ENCODE data around the gene FABP2.
"Not testable (repeated sequence)": the region's sequence is repeated elsewhere in the genome, so short reads cannot be mapped to it uniquely, and the experiment has no call there.

The FABP2 gene

DNA sequence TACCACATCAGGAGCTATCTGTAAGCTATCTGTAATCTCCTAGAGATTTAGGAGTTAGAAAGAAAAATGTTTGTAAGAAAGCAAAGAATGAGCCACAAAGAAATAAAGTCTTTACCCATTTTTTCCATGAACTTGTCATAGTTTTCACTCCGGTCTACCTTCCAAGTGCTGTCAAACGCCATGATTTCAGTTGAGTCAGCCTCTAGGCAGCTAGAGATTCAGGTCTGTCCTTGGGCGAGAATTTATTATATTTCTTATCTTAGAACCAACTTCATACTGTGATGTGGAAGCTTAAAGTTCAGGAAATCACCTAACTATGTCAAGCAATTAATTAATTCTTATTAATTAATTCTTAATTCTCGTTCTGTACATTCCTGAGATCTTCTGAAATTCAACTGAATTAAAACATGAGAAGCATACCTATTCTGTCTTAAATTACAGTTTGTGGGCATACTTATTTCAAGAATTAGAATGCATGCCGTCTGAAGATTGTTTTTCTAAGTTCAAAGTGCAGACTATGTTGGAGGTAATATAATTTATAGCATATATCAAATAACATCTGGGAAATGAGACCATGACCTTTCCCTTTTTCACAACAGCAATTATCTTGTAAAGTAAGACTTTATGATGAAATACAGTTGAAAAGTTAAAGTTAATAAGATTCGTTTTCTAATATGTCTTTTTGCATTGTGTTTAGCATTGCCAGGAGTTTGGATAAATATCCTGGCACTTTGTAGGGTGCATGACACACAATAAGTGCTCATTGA, at the start of gene FABP2:
FABP2 (minus strand) TSS at position 218 of the 767 bp plus-strand sequence; CDS start at position 182, 36 bp downstream.
- no peak for DNase-seq (ENCODE audit: low read depth in 2 of 2)

DNA sequence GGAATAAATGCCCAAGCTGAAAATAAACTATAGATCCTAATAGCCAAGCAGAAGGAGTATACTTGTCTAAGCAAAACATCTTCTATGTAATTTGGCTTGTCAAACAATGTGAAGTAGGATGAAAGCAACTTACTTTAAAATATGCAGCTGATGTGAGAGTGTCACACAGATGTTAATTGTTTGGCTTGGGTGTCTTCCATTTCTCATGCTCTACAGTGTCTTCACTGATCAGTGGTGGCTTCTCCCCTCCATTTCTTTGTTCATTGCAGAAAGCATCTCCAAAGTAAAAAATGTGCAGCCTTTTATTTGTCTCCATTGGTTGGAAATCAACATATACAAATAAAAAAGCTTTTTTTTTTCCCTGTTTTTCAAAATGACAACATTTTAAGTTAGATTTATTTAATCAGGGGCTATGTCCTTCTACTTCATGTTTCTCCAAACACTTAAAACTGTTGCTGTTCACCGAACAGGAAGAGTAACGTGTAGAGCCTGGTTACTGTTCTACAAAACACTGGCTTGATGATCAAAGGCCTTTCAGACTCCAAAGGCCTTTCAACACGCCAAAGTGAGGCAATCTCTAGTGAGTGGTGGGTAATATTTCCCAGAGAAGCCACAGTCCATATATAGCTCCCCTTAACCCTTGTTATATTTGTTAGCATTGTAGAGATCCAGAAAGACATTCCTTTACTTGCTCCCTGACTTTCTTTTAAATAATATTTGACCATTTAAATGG, 49.2 kb upstream of the FABP2 start:
- not testable (repeated sequence) for DNase-seq (ENCODE audit: low read depth in 2 of 2)

DNA sequence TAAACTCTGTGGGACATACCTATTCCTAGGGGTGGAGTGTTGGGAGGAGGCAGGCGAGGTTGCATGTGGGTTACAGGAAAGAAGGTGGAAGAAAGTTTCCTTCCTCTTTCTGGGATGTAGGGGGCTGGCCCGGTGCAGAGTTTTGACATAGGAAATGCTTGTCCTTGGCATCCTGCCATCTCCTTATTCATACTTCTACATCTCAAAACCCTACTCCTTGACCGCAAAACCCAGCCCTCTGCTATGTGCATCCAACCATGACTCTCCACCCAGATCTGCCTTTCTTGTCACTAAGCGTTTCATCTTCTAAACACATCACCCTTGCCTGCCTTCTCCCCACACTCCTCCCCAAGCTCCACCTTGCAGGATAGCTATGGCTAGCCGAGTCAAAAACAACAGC, 48.5 kb upstream of the FABP2 start:
- peak; percentile 2 to 12 for DNase-seq (ENCODE audit: low read depth in 2 of 2)

GRCh38 chr4:119366802-119367201, 44.9 kb upstream of the FABP2 start:
- DNase-seq (ENCODE audit: low read depth in 2 of 2): not testable (repeated sequence)

DNA sequence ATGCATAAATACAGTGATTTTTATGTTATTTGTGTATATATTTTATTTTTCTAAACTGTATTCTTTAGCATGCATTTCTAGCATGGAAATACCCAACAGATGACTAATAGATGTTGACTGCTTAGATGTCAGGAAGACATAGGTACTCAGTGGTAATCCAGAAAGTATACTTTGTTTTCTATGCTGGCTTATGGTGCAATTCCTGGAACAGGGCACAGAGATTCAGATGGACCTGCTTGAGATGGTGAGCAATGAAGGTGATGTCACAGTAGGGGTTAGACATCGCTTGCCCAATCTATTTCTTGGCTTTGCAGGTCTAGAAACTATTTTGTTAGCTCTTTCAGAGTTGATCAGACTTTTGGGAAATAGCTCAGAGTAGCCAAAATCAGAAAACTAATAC, 42.3 kb upstream of the FABP2 start:
- DNase-seq (ENCODE audit: low read depth in 2 of 2): not testable (repeated sequence)

DNA sequence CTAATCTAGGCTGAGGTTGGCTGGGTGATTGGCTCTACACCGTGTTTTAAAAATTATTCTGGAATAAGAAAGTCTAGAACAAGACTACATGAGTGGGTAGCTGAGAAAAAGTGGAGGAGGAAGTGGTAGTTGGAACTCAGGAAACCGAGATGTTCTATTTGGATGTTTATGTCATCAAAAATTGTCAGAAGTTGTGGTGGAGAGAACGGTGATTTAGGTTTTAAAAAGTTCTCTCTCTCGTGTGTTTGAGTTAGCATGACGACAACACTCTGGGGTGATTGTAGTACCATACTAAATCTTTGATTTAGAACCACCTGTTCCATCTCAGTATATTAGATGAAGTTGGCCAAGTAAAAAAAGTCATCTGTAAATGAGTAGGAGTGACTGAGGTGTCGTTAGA, 41.4 kb upstream of the FABP2 start:
- not testable (repeated sequence) for DNase-seq (ENCODE audit: low read depth in 2 of 2)

DNA sequence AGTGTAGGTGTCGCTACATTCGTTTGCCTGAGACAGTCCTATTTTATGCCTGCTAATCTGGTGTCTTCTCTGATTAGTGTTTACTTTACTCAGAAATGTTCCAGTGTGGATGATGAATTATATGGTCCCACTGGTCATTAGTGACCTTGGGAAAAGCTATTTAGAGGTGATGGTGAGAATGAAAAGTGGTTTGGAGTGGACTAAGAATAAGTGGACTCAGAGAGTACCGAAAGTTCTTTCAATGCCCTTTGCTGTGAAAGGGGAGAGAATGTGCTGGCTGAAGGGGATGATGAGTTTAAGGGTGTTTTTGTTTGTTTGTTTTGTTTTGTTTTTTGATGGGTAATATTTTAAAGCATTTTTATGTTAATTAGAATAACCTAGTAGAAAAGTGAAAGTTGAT, 40.5 kb upstream of the FABP2 start:
- not testable (repeated sequence) for DNase-seq (ENCODE audit: low read depth in 2 of 2)

DNA sequence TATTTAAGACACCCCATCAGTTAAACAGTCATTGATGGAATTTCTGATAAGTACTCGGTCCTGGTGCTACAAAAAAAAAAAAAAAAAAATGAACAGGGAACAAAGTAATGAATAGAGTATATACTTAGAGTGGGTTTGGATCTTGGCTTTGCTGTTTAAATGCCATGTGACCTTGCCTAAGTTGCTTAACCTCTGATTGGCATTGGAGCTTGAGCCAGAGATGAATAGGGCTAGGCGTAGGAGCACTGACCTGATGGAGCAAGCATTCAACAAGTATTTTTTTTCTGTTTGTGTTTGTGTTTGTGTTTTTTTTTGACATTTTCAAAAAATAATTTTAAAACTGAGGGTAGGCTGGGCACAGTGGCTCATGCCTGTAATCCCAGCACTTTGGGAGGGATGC, 37.9 kb upstream of the FABP2 start:
- DNase-seq (ENCODE audit: low read depth in 2 of 2): not testable (repeated sequence)

DNA sequence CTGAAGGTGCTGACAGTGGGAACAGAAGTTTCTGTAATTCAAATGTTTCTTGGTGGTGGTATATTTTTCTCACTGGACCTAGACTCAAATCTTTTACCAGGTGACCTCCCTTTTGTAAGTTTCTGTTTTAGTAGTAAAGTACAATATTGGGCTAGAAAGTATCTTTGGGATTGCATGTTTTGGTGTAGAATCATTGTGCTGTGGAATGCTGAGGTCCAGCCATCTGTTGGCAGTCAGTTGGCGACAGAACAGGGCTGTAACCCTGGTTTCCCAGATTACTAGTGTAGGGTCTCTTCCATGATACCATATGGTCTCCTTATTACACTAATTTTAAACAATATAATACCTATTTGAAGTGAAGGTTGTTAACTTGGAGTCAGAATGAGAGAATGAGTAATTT, 34.9 kb upstream of the FABP2 start:
- not testable (repeated sequence) for DNase-seq (ENCODE audit: low read depth in 2 of 2)

GRCh38 chr4:119356041-119356440, 34.1 kb upstream of the FABP2 start:
- not testable (repeated sequence) for DNase-seq (ENCODE audit: low read depth in 2 of 2)

GRCh38 chr4:119353364-119353763, 31.4 kb upstream of the FABP2 start:
- not testable (repeated sequence) for DNase-seq (ENCODE audit: low read depth in 2 of 2)

- not testable (repeated sequence) for DNase-seq (ENCODE audit: low read depth in 2 of 2)
These were observed 26.2 kb upstream of the FABP2 start for GRCh38 chr4:119348169-119348568.

- not testable (repeated sequence) for DNase-seq (ENCODE audit: low read depth in 2 of 2)
These were observed 21.4 kb upstream of the FABP2 start for GRCh38 chr4:119343293-119343692.

GRCh38 chr4:119339895-119340294, 18.0 kb upstream of the FABP2 start:
- DNase-seq (ENCODE audit: low read depth in 2 of 2): not testable (repeated sequence)

DNA sequence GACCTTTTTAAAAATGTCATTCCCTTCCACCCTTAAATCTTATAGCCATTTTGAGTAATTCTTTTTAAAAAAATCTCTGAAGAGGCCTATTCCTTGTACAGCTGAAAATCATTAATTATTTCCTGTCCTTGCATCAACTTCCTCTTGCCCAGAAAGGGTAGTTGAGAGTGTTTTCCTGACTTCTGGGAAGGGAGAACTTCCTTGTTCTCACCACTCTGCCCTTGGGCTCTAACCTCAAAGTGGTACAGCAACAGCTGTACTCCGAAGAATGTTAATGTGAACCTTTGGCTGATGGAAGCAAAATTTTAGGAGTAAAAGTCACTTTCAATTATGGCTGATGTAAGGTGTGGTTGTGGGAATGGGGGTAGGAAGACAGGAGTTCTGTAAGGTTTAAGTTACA, 15.1 kb upstream of the FABP2 start:
- DNase-seq (ENCODE audit: low read depth in 2 of 2): no peak

- DNase-seq (ENCODE audit: low read depth in 2 of 2): not testable (repeated sequence)
These were observed 14.5 kb upstream of the FABP2 start for GRCh38 chr4:119336332-119336979.

GRCh38 chr4:119329835-119330620, 8.1 kb upstream of the FABP2 start:
- DNase-seq (ENCODE audit: low read depth in 2 of 2): no peak

GRCh38 chr4:119328695-119329094, 6.8 kb upstream of the FABP2 start:
- DNase-seq (ENCODE audit: low read depth in 2 of 2): no peak

GRCh38 chr4:119317990-119318389, 3.9 kb downstream of the FABP2 start:
- no peak for DNase-seq (ENCODE audit: low read depth in 2 of 2)

DNA sequence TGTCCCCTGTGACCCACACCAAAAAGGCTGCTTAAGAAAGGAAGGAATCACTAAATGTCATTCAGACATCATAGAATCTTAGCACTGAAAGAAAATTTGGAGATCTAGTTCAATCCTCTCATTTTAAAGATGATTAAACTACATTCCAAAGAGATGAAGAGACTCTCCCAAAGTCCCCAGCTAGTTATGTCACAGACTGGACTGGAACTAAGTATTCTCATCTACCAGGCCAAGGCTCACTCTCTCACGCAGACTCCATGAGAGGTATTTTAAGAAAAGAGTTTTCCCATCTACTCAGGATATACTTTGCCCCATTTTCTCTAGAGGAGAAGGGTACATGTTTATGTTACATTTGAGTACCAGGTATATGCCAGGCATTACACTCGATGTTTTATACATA, 6.9 kb downstream of the FABP2 start:
- no peak for DNase-seq (ENCODE audit: low read depth in 2 of 2)

DNA sequence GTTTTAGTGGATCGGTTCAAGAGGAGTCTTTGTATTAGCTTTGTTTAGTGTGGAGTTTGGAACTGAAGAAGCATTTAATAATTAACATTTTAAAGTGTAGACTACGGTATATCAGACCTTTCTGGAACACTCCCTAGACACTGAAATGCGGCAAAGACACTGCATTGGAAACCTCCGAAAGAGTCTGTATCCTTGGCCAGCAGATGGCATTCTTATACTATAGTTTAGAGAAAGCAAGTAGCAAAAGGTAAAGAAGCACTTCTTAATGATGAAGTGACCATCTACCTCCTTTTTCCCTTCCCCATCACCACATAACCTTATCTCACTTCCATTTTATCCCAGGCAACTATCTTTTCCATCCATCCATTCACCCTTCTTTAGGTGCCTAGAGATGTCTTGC, 7.6 kb downstream of the FABP2 start:
- no peak for DNase-seq (ENCODE audit: low read depth in 2 of 2)

DNA sequence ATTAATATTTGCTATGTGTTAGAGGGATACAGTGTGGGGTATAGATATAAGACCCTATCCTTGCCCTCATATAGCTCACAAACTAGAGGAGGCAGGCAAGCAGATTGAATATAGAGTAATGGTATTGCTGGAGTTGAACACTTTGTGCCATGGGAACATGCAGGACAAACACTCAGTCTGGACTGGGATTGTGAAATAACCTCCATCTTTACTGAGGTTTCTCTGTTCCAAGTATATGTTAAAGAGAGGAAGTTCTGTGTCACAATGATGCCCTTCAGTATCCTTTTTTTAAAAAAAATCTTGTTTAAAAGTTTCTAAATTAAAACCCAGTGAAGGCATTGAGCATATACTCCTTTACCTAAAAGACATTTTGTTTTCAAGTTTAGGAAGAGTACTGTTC, 8.7 kb downstream of the FABP2 start:
- DNase-seq (ENCODE audit: low read depth in 2 of 2): no peak
